ENCODE data around the gene LZIC.

LZIC gene

DNA sequence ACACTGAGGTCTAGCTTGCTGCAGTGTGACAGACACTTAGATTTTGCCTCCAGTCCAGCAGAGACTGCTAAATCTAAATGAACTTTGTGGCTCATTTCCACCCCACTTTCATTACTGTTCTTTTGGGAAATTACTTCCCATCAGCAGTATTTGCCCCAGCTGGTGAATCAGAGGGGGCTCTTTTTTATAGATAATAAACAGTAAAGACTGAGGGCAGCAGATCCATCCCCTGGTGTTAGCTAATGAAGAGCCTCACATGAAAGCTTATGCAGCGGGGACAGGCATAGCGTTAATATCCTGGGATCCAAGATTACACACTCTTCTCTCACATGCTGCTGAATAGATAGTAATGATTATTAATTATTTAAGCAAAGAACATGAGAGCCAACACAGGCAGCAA is 26.7 kb downstream of the LZIC start:
- CTCF ChIA-PET = interaction anchor here (1.5 to 5.9 kb wide), 3 partner anchors 25 to 290 kb away, joined by 4 to 63 read pairs (median 5); no protein-coding TSS in a partner anchor
- no peak for DNase-seq (ENCODE audit: low read depth, low spot score)
- TF ChIP-seq, protein P1, sequence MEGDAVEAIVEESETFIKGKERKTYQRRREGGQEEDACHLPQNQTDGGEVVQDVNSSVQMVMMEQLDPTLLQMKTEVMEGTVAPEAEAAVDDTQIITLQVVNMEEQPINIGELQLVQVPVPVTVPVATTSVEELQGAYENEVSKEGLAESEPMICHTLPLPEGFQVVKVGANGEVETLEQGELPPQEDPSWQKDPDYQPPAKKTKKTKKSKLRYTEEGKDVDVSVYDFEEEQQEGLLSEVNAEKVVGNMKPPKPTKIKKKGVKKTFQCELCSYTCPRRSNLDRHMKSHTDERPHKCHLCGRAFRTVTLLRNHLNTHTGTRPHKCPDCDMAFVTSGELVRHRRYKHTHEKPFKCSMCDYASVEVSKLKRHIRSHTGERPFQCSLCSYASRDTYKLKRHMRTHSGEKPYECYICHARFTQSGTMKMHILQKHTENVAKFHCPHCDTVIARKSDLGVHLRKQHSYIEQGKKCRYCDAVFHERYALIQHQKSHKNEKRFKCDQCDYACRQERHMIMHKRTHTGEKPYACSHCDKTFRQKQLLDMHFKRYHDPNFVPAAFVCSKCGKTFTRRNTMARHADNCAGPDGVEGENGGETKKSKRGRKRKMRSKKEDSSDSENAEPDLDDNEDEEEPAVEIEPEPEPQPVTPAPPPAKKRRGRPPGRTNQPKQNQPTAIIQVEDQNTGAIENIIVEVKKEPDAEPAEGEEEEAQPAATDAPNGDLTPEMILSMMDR (IDR thresholded peaks at IDR 0.05; ENCODE audit: insufficient read depth, low read length, missing control alignments) = no peak
- POLR2A ChIA-PET = no interaction called here
- H3K4me3 ChIP-seq (ENCODE audit: low read depth, low read length) = no peak overlapping the region

DNA sequence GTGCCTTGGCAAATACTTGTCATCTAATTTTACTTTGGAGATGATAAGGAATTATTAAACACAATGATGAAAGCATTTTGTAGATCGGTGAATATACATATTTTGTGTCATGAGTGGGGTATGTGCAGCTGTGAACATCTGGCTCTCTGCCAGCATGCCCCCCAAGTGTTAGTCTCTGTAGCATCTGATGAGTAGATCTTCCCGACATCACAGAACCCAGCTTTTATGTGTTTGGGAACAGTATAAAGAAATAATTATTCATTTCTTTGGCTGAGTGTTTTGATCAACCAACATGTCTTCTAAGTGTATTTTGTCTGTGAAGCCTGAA is 28.6 kb downstream of the LZIC start:
- no peak overlapping the region for H3K4me3 ChIP-seq (ENCODE audit: low read depth, low read length)
- DNase-seq (ENCODE audit: low read depth, low spot score) = no peak
- TF ChIP-seq, protein P1 (IDR thresholded peaks at IDR 0.05; ENCODE audit: insufficient read depth, low read length, missing control alignments) = no peak
- ChIA-PET POLR2A (no interaction called here), CTCF (interaction anchor here (1.0 to 5.9 kb wide), 8 partner anchors 8 to 515 kb away, joined by 3 to 63 read pairs (median 4); no protein-coding TSS in a partner anchor)

DNA sequence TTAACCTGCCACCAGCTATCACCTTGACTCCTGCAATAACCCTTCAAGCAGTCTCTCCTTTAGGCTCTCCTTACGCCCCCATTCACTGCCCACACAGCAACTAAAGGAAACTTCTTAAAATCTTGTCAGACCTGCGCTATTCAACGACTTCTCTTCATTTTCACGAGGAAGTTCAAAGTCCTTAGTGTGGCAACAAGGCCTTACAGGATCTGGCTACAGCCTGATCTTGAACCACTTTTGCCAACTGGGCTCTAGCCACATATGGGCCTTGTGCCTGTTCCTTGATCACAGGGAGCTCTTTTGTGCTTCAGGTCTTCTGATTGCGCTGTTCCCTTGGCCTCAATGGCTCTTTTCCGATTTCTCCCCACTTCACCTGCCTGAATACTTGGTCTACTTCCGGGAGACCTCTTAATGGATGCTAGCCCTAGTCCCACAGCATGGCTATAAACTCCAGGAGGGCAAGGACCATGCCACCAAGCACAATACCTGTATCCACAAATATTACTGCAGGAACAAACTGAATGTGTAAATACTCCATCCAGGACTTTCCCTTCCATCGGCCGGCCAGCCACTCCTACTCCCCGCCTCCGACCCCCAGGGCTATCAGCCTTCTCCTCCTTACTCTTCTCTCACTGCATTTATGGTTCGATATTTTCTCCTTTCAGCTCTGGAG is 30.8 kb downstream of the LZIC start:
- ChIA-PET CTCF (interaction anchor here (1.0 to 5.9 kb wide), 4 partner anchors 10 to 297 kb away, joined by 3 to 63 read pairs (median 4); partner anchors contain the start of genes LZIC and NMNAT1), POLR2A (no interaction called here)
- TF ChIP-seq, protein P1 (IDR thresholded peaks at IDR 0.05; ENCODE audit: insufficient read depth, low read length, missing control alignments) = no peak
- no peak overlapping the region for H3K4me3 ChIP-seq (ENCODE audit: low read depth, low read length)
- DNase-seq (ENCODE audit: low read depth, low spot score) = no peak

DNA sequence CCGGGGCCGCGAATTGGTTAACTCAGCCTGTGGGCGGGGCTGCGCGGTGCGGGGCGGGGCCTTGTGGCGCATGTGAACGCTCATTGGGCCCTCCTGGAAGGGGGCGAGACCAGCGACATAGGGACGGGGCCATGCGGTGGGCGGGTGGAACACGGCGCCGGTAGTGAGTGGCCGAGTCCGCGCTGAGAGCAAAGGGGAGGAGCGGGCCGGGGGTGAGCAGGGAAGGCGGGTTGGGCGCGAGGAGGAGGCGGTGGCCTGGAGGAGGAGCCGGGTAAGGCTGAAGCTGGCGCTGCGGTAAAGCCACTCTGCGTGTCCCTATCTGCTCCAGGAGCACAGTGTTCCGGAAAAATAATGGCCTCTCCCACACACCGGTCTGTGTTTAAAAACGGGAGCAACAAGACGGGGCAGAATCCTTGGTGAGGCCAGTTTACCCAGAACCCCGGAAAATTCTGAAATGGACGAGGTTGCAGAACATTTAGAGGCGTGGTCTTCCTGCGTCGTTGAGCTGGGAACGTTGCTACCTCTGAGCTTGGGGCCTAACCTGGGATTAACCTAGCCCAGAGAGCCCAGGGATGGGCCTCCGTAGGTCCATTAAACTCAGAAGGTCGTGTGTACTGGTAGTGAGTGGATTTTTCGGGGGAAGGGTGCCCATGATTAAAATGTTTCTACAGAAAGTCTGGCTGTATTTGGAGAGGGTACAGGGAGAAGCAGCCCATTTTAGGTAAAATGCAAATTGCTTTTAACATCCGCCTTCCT is 32.6 kb downstream of the LZIC start:
- CTCF ChIA-PET = no interaction called here
- POLR2A ChIA-PET = interaction anchor here (0.6 to 1.2 kb wide), 3 partner anchors 22 to 113 kb away, joined by 3 to 5 read pairs (median 3); partner anchors contain the start of genes LZIC and NMNAT1
- peak overlapping the region; percentile 67 for H3K4me3 ChIP-seq (ENCODE audit: low read depth, low read length)
- TF ChIP-seq, protein P1 (IDR thresholded peaks at IDR 0.05; ENCODE audit: insufficient read depth, low read length, missing control alignments) = no peak
- peak; percentile 89 for DNase-seq (ENCODE audit: low read depth, low spot score)

DNA sequence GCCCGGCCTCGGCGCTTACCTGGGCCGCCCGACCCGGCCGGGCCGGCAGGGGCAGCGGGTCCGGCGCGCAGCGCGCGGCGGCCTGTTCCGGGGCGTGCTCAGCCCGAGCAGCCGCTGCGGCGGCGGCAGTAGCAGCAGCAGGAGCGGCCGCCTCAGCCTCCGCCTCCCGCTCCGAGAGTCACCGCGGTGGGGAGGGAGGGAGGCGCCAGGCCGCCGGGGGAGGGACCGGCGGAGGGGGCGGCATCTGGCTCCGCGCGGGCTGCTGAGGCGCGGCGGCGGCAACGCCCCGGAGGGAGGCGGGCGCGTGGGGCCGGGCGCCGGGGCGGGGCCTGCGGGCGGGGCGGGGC is 33.1 kb downstream of the LZIC start, which contains the start of gene CTNNBIP1:
Gene CTNNBIP1 (minus strand): TSS at position 194 of the 347 bp plus-strand sequence. CDS start 38,205 bp downstream, outside the sequence.
- CTCF ChIA-PET = no interaction called here
- POLR2A ChIA-PET = interaction anchor here (1.2 kb wide), 1 partner anchor 33 kb away, joined by 5 read pairs; the partner anchor contains the start of genes LZIC and NMNAT1
- TF ChIP-seq, protein P1 (IDR thresholded peaks at IDR 0.05; ENCODE audit: insufficient read depth, low read length, missing control alignments) = no peak
- peak within 1 kb of the TSS; percentile 75 for H3K4me3 ChIP-seq (ENCODE audit: low read depth, low read length)
- no peak for DNase-seq (ENCODE audit: low read depth, low spot score)
